H1 (cell line): Measurements from ENCODE around the gene HS6ST1. TPM values are rescaled to one million over a fixed set of nuclear protein-coding genes. Genes with fewer than 3 reads are reported as not detected.
A peak's percentile ranks its signal among the peaks of the same experiment; 100 is the strongest.

ENCODE experiments used
- CTCF ChIA-PET: fragments of 300-600 bp; sonication (Branson Sonifier 250); formaldehyde crosslinking; loops from one replicate; lab custom pipeline; 2021; ENCODE audit not compliant: partially characterized antibody; lab: Charles Lee
- POLR2A ChIA-PET: fragments of 300-600 bp; sonication (Branson Sonifier 250); formaldehyde crosslinking; loops from one replicate; lab custom pipeline; 2021; ENCODE audit warnings: inconsistent platforms; ENCODE audit not compliant: partially characterized antibody; lab: Charles Lee
- DNase-seq, 2 experiments: peaks; one replicate each; pipeline versions ENCODE4 v3.0.0 to v3.0.0-alpha.2; 2010 to 2022; ENCODE audit warnings: low spot score in 2 of 2, low read depth in 1 of 2, mixed read lengths in 1 of 2
- FAIRE-seq: peaks from 2 replicates; lab custom pipeline; 2011; peaks lifted over from hg19 to GRCh38; lab: Jason Lieb, UNC
- H2AFZ ChIP-seq: 2 replicates; pipeline ENCODE4 v1.8.1; 2012; ENCODE audit warnings: low read length, inconsistent platforms
- H2AK5ac ChIP-seq: 2 replicates; pipeline ENCODE4 v1.6.1; 2013; ENCODE audit warnings: low read depth, low read length
- H2BK120ac ChIP-seq: replicated peaks from 2 replicates; pipeline ENCODE3; 2013; ENCODE audit warnings: low read depth, low read length, inconsistent platforms
- H2BK12ac ChIP-seq: 2 replicates; pipeline ENCODE4 v1.6.1; 2013; ENCODE audit warnings: low read depth, low read length
- H2BK15ac ChIP-seq: 2 replicates; pipeline ENCODE4 v1.6.1; 2013; ENCODE audit warnings: low read length
- H2BK20ac ChIP-seq: 2 replicates; pipeline ENCODE4 v1.6.1; 2013; ENCODE audit warnings: low read length
- H2BK5ac ChIP-seq: 2 replicates; pipeline ENCODE4 v1.6.1; 2013; ENCODE audit warnings: low read depth, low read length
- H3K14ac ChIP-seq: 2 replicates; pipeline ENCODE4 v1.6.1; 2013; ENCODE audit warnings: inconsistent platforms; ENCODE audit not compliant: insufficient read length
- H3K18ac ChIP-seq: 2 replicates; pipeline ENCODE4 v1.6.1; 2013; ENCODE audit warnings: low read length; ENCODE audit errors: extremely low read depth
- H3K23ac ChIP-seq: 2 replicates; pipeline ENCODE4 v1.6.1; 2013; ENCODE audit warnings: inconsistent platforms; ENCODE audit not compliant: insufficient read length
- H3K23me2 ChIP-seq: 2 replicates; pipeline ENCODE4 v1.6.1; 2013; ENCODE audit warnings: low read depth, low read length
- H3K27ac ChIP-seq: 2 replicates; pipeline ENCODE4 v1.6.1; 2011; ENCODE audit warnings: low read depth, low read length, inconsistent platforms
- H3K27me3 ChIP-seq, 4 experiments: replicated peaks in 1 of 4; 1 replicate in 1 of 4; 2 replicates in 3 of 4; pipeline versions ENCODE4 v1.6.1 to v1.8.1; 2011 to 2013; ENCODE audit warnings: low read length in 3 of 4, mild to moderate bottlenecking in 3 of 4, inconsistent platforms in 2 of 4, mixed read lengths in 2 of 4, moderate library complexity in 1 of 4; ENCODE audit not compliant: control insufficient read depth in 3 of 4, insufficient read depth in 3 of 4; ENCODE audit errors: extremely low read depth in 1 of 4
- H3K36me3 ChIP-seq, 4 experiments: 2 replicates each; pipeline versions ENCODE4 v1.6.1 to v1.8.1; 2011 to 2013; ENCODE audit warnings: mild to moderate bottlenecking in 4 of 4, low read length in 3 of 4, moderate library complexity in 2 of 4, control low read depth in 1 of 4, inconsistent platforms in 1 of 4; ENCODE audit not compliant: insufficient read depth in 4 of 4, control insufficient read depth in 2 of 4
- H3K4ac ChIP-seq: replicated peaks from 2 replicates; pipeline ENCODE3; 2013; ENCODE audit warnings: low read length, low read depth, mixed read lengths, inconsistent platforms; ENCODE audit not compliant: insufficient read length
- H3K4me1 ChIP-seq, 4 experiments: replicated peaks in 1 of 4; 1 replicate in 1 of 4; 2 replicates in 3 of 4; pipeline versions ENCODE4 v1.6.1 to v1.8.1; 2011 to 2013; ENCODE audit warnings: low read length in 3 of 4, inconsistent platforms in 2 of 4, mixed read lengths in 1 of 4; ENCODE audit not compliant: insufficient read depth in 4 of 4, control insufficient read depth in 3 of 4
- H3K4me2 ChIP-seq, 2 experiments: 2 replicates each; pipeline versions ENCODE4 v1.6.1 to v1.8.1; 2011 to 2013; ENCODE audit warnings: low read depth in 2 of 2, low read length in 2 of 2, control low read depth in 1 of 2, inconsistent platforms in 1 of 2, mild to moderate bottlenecking in 1 of 2; ENCODE audit not compliant: insufficient read depth in 1 of 2
- H3K4me3 ChIP-seq, 4 experiments: fragments of 200-600, 300-600 bp in 1 of 4; sonication (generic), shearing (Covaris generic), sonication (Bioruptor Twin) in 1 of 4; 2 replicates each; pipeline versions ENCODE4 v1.5.1 to v1.8.1; 2011 to 2016; ENCODE audit warnings: low read length in 4 of 4, low read depth in 3 of 4, control low read depth in 2 of 4, inconsistent platforms in 2 of 4, mild to moderate bottlenecking in 2 of 4, mixed read lengths in 1 of 4, moderate library complexity in 1 of 4; ENCODE audit not compliant: insufficient read depth in 2 of 4; ENCODE audit errors: extremely low read depth in 1 of 4
- H3K56ac ChIP-seq: replicated peaks from 2 replicates; pipeline ENCODE3; 2013; ENCODE audit warnings: low read depth, mild to moderate bottlenecking, mixed read lengths, low read length, inconsistent platforms; ENCODE audit not compliant: insufficient read length
- H3K79me1 ChIP-seq: 2 replicates; pipeline ENCODE4 v1.6.1; 2013; ENCODE audit warnings: low read depth, low read length, control low read depth
- H3K79me2 ChIP-seq, 2 experiments: 2 replicates each; pipeline versions ENCODE4 v1.6.1 to v1.8.1; 2012 to 2013; ENCODE audit warnings: low read length in 2 of 2, mild to moderate bottlenecking in 2 of 2, inconsistent platforms in 1 of 2; ENCODE audit not compliant: insufficient read depth in 2 of 2, control insufficient read depth in 1 of 2
- H3K9ac ChIP-seq, 4 experiments: replicated peaks in 1 of 4; 1 replicate in 1 of 4; 2 replicates in 3 of 4; pipeline versions ENCODE4 v1.6.1 to v1.8.1; 2011 to 2013; ENCODE audit warnings: low read depth in 3 of 4, low read length in 3 of 4, control low read depth in 2 of 4, mild to moderate bottlenecking in 2 of 4, moderate library complexity in 2 of 4, inconsistent platforms in 1 of 4; ENCODE audit errors: extremely low read depth in 1 of 4
- H3K9me3 ChIP-seq, 2 experiments: 2 replicates each; pipeline versions ENCODE4 v1.6.1 to v1.8.1; 2012 to 2013; ENCODE audit warnings: mild to moderate bottlenecking in 2 of 2, moderate library complexity in 2 of 2, control low read depth in 1 of 2, inconsistent platforms in 1 of 2, low read depth in 1 of 2, low read length in 1 of 2, mixed read lengths in 1 of 2; ENCODE audit not compliant: insufficient read depth in 2 of 2
- H4K20me1 ChIP-seq, 2 experiments: replicated peaks in 1 of 2; 2 replicates each; pipeline versions ENCODE3 to v1.8.1; 2011 to 2013; ENCODE audit warnings: inconsistent platforms in 2 of 2, low read length in 2 of 2, mild to moderate bottlenecking in 1 of 2; ENCODE audit not compliant: insufficient read depth in 2 of 2, control insufficient read depth in 1 of 2
- H4K5ac ChIP-seq: 2 replicates; pipeline ENCODE4 v1.6.1; 2013; ENCODE audit warnings: low read length, low read depth, mixed read lengths, inconsistent platforms; ENCODE audit not compliant: insufficient read length
- H4K8ac ChIP-seq: 2 replicates; pipeline ENCODE4 v1.8.0; 2013; ENCODE audit warnings: mild to moderate bottlenecking, moderate library complexity, low read length, inconsistent platforms; ENCODE audit not compliant: insufficient read depth; ENCODE audit errors: extremely low read depth
- H4K91ac ChIP-seq: replicated peaks from 2 replicates; pipeline ENCODE3; 2013; ENCODE audit warnings: low read length, mixed read lengths, inconsistent platforms; ENCODE audit not compliant: insufficient read length
- ASH2L ChIP-seq: fragments of 200-600, 300-600 bp; sonication (generic); IDR thresholded peaks from one replicate; pipeline ENCODE4 v1.7.1; 2017; ENCODE audit warnings: low read length
- BCL11A ChIP-seq, 2 experiments: IDR thresholded peaks; one replicate each; pipeline ENCODE4 v1.6.1; 2011; ENCODE audit warnings: low read depth in 2 of 2, low read length in 2 of 2, mild to moderate bottlenecking in 2 of 2
- CBX5 ChIP-seq: fragments of 300-800, 300-1000 bp; sonication (generic); IDR thresholded peaks from 2 replicates; pipeline ENCODE4 v1.7.1; 2016; ENCODE audit warnings: antibody characterized with exemption, low read length, low read depth
- CEBPB ChIP-seq: IDR thresholded peaks from 2 replicates; pipeline ENCODE4 v1.6.1; 2012; ENCODE audit warnings: low read depth, low read length
- CHD2 ChIP-seq: IDR thresholded peaks from 2 replicates; pipeline ENCODE4 v1.6.1; 2012; ENCODE audit warnings: low read length, improper control_type of control experiment
- EGR1 ChIP-seq: IDR thresholded peaks from 2 replicates; pipeline ENCODE4 v1.6.1; 2011; ENCODE audit warnings: low read depth, low read length, borderline replicate concordance
- EZH2 ChIP-seq: fragments of 200-600 bp; sonication (generic); IDR thresholded peaks from 2 replicates; pipeline ENCODE4 v1.7.1; 2012; ENCODE audit warnings: low read depth, mild to moderate bottlenecking, moderate library complexity, low read length, inconsistent platforms; ENCODE audit not compliant: severe bottlenecking
- JUND ChIP-seq: IDR thresholded peaks from 2 replicates; pipeline ENCODE4 v1.6.1; 2011; ENCODE audit warnings: mild to moderate bottlenecking, improper control_type of control experiment, low read length
- RAD21 ChIP-seq, 2 experiments: IDR thresholded peaks in 1 of 2; conservative IDR thresholded peaks in 1 of 2; 2 replicates each; pipeline ENCODE4 v1.6.1; 2011; ENCODE audit warnings: low read depth in 2 of 2, low read length in 2 of 2, improper control_type of control experiment in 1 of 2, inconsistent platforms in 1 of 2, mild to moderate bottlenecking in 1 of 2, moderate library complexity in 1 of 2
- RNF2 ChIP-seq: fragments of 200-900, 300-1000 bp; sonication (generic); IDR thresholded peaks from 2 replicates; pipeline ENCODE4 v1.7.1; 2016; ENCODE audit warnings: borderline replicate concordance, low read depth, mild to moderate bottlenecking, antibody characterized with exemption, low read length; ENCODE audit not compliant: poor library complexity, severe bottlenecking; ENCODE audit errors: missing control alignments
- SRF ChIP-seq: IDR thresholded peaks from 2 replicates; pipeline ENCODE4 v1.6.1; 2011; ENCODE audit warnings: mild to moderate bottlenecking, low read depth, low read length, moderate library complexity
- WGBS, 2 experiments: shearing (Covaris generic) in 1 of 2; methylation state at CpG; one replicate each; pipeline versions ENCODE4 v1.1.6 to v1.1.7; 2013 to 2015; ENCODE audit warnings: low lambda C conversion rate in 2 of 2, mixed read lengths in 2 of 2, inconsistent platforms in 1 of 2, low coverage in 1 of 2, missing lambda C conversion rate in 1 of 2; ENCODE audit not compliant: insufficient replicate concordance in 2 of 2, insufficient coverage in 1 of 2, insufficient read length in 1 of 2; ENCODE audit errors: extremely low coverage in 1 of 2, missing lambda C conversion rate in 1 of 2; 5-methylcytosine and 5-hydroxymethylcytosine counted together
- polyA plus RNA-seq, 7 experiments: library from polyadenylated mRNA; depleted of rRNA in 3 of 7; stranded (reverse) in 5 of 7; unstranded in 2 of 7; fragments of >200 nt in 5 of 7; fragments of 200-250 nt in 2 of 7; gene quantifications; 1 replicate in 5 of 7; 2 replicates in 1 of 7; 4 replicates in 1 of 7; pipeline versions ENCODE4 v1.2.1 to v1.2.3, GENCODE V29; 2011 to 2013; ENCODE audit warnings: missing spikeins in 2 of 7, mixed read lengths in 2 of 7
- total RNA-seq: library from RNA; stranded (reverse); fragmentation: NEBNext Ultra II Directional; extraction: Animal tissue kit (Norgen Biotek cat#: 25700); gene quantifications from 2 replicates; pipeline ENCODE4 v1.2.1, GENCODE V29; 2021

HS6ST1 gene
- total and polyA plus RNA-seq, 2 of the 8 experiments (the other 6 are each of a cell fraction or from before 2014, with no cell fraction given) = 37.4 to 74.6 TPM

GRCh38 chr2:128323555-128323931 is 4.9 kb upstream of the HS6ST1 start:
- no peak overlapping the region for H4K8ac ChIP-seq
- H3K27ac ChIP-seq = no peak overlapping the region

More at GRCh38 chr2:128323555-128323931, 4.9 kb upstream of the HS6ST1 start:
- H3K56ac ChIP-seq = no peak overlapping the region
- POLR2A ChIA-PET = interaction anchor here (1.0 kb wide), 1 partner anchor 304 kb away, joined by 3 read pairs; no protein-coding TSS in a partner anchor
- H2AK5ac ChIP-seq = no peak overlapping the region
- H3K36me3 ChIP-seq = no peaks in the 10 kb centered on the region
- WGBS, 2 experiments = 83% methylated on average over 8 of the region's 8 CpGs; no CpG with 5 or more reads in 1 of the 2 experiments
- CTCF ChIA-PET = interaction anchor here (0.6 to 1.9 kb wide), 8 partner anchors 10 to 199 kb away, joined by 3 to 8 read pairs (median 3); no protein-coding TSS in a partner anchor
- no peak overlapping the region for H2AFZ ChIP-seq
- peaks cover 0 to 23% (median 16%) of the 10 kb centered on the region in 4 experiments; a peak in 5 of 7 replicates for H3K27me3 ChIP-seq
- peaks cover 11% of the 10 kb centered on the region; the same call in 1 of the 2 replicates for H3K23me2 ChIP-seq
- DNase-seq (no peak), FAIRE-seq (no peak)
- H2BK20ac ChIP-seq = no peak overlapping the region
- H3K4me1 ChIP-seq = peaks cover 2 to 20% (median 13%) of the 10 kb centered on the region in 4 experiments
- no peak overlapping the region; a peak in 1 of 4 replicates for H3K4me2 ChIP-seq
- peak overlapping the region; percentile 72; the same call in 1 of the 2 replicates for H2BK15ac ChIP-seq
- no peak overlapping the region for H4K5ac ChIP-seq
- no peaks in the 10 kb centered on the region for H4K20me1 ChIP-seq
- TF ChIP-seq CBX5 (no peak), SRF (no peak), BCL11A (IDR thresholded peaks at IDR 0.05; ENCODE audit: low read depth in 2 of 2, low read length in 2 of 2) (no peak), CEBPB (no peak), CHD2 (no peak), ASH2L (no peak), EGR1 (no peak), RNF2 (no peak), RAD21 (IDR thresholded peaks at IDR 0.05 in 1 of 2, conservative IDR thresholded peaks at IDR 0.05 in 1 of 2; ENCODE audit: low read depth in 2 of 2, low read length in 2 of 2) (no peak), EZH2 (no peak), JUND (no peak)
- peak overlapping the region; percentile 81; the same call in 1 of the 2 replicates for H2BK12ac ChIP-seq
- no peaks in the 10 kb centered on the region for H3K9me3 ChIP-seq
- H3K23ac ChIP-seq = no peak overlapping the region
- H3K4ac ChIP-seq = no peak overlapping the region
- H3K79me1 ChIP-seq = no peaks in the 10 kb centered on the region
- no peak overlapping the region for H3K18ac ChIP-seq
- no peak overlapping the region for H3K4me3 ChIP-seq
- no peak overlapping the region for H3K9ac ChIP-seq
- H2BK5ac ChIP-seq = no peak overlapping the region
- H3K14ac ChIP-seq = no peak overlapping the region
- no peak overlapping the region for H2BK120ac ChIP-seq
- no peaks in the 10 kb centered on the region for H3K79me2 ChIP-seq
- H4K91ac ChIP-seq = no peak overlapping the region
